Right lobe of liver (tissue), 4 donors: ENCODE data around the gene FAM3B.

ENCODE experiments used
- POLR2A ChIP-seq: fragments of 450-650 bp; IDR thresholded peaks from one replicate; pipeline ENCODE4 v1.6.1; 2017; ENCODE audit warnings: antibody characterized with exemption, mild to moderate bottlenecking
- TF ChIP-seq, protein P1 (sequence below), 4 donors: fragments of 200-600 bp in 3 of 4; fragments of 450-650 bp in 1 of 4; IDR thresholded peaks; one replicate each; pipeline versions ENCODE4 v1.5.1 to v1.8.0; 2016 to 2022; ENCODE audit warnings: antibody characterized with exemption in 4 of 4, mild to moderate bottlenecking in 2 of 4
- donor health status: DM: no; HTN: no; CAD: no.
- donor health status: DM: no; HTN: no; CAD: no.
- donor health status: DM: no; HTN: yes; CAD: no.

GRCh38 chr21:41381731-41382130, 65.1 kb downstream of the FAM3B start:
- TF ChIP-seq, protein P1, sequence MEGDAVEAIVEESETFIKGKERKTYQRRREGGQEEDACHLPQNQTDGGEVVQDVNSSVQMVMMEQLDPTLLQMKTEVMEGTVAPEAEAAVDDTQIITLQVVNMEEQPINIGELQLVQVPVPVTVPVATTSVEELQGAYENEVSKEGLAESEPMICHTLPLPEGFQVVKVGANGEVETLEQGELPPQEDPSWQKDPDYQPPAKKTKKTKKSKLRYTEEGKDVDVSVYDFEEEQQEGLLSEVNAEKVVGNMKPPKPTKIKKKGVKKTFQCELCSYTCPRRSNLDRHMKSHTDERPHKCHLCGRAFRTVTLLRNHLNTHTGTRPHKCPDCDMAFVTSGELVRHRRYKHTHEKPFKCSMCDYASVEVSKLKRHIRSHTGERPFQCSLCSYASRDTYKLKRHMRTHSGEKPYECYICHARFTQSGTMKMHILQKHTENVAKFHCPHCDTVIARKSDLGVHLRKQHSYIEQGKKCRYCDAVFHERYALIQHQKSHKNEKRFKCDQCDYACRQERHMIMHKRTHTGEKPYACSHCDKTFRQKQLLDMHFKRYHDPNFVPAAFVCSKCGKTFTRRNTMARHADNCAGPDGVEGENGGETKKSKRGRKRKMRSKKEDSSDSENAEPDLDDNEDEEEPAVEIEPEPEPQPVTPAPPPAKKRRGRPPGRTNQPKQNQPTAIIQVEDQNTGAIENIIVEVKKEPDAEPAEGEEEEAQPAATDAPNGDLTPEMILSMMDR (IDR thresholded peaks at IDR 0.05): no peak
- no peak for TF ChIP-seq POLR2A
